Gastrocnemius medialis (tissue), 4 donors: ENCODE data around the gene SGMS1. TPM values are rescaled to one million over a fixed set of nuclear protein-coding genes. Genes with fewer than 3 reads are reported as not detected.

Experiments used
- ATAC-seq, 2 donors: fragments of 150-250 bp; one replicate each; pipeline ENCODE4 v1.9.1; 2016
- DNase-seq, 2 donors: peaks; one replicate each; pipeline ENCODE4 v3.0.0-alpha.2; 2019
- H3K27ac ChIP-seq, 4 donors: fragments of 200-600 bp; sonication (generic); 1 replicate in 1 of 4; 2 replicates in 3 of 4; pipeline ENCODE4 v1.5.1; 2016 to 2018; ENCODE audit warnings: mild to moderate bottlenecking in 2 of 4, moderate library complexity in 1 of 4
- H3K27me3 ChIP-seq, 3 donors: fragments of 200-600 bp; sonication (generic) in 2 of 3; 1 replicate in 1 of 3; 2 replicates in 2 of 3; pipeline versions ENCODE4 v1.5.1 to v1.6.0; 2016 to 2019; ENCODE audit warnings: mild to moderate bottlenecking in 1 of 3, moderate library complexity in 1 of 3
- H3K36me3 ChIP-seq, 2 donors: fragments of 200-600 bp; sonication (generic) in 1 of 2; one replicate each; pipeline ENCODE4 v1.5.1; 2017 to 2018
- H3K4me1 ChIP-seq, 2 donors: fragments of 200-600 bp; sonication (generic) in 1 of 2; one replicate each; pipeline ENCODE4 v1.5.1; 2016 to 2017; ENCODE audit warnings: mild to moderate bottlenecking in 2 of 2
- H3K4me3 ChIP-seq, 4 donors: fragments of 200-600 bp; sonication (generic) in 3 of 4; 1 replicate in 1 of 4; 2 replicates in 3 of 4; pipeline ENCODE4 v1.5.1; 2016 to 2019; ENCODE audit warnings: mild to moderate bottlenecking in 2 of 4
- H3K9me3 ChIP-seq, 3 donors: fragments of 200-600 bp; sonication (generic) in 2 of 3; 1 replicate in 1 of 3; 2 replicates in 2 of 3; pipeline ENCODE4 v1.5.1; 2016 to 2019
- CTCF ChIP-seq, 5 experiments: fragments of 450-650 bp in 3 of 5; fragments of 200-600 bp in 2 of 5; sonication (generic) in 2 of 5; IDR thresholded peaks in 4 of 5; conservative IDR thresholded peaks in 1 of 5; 1 replicate in 4 of 5; 2 replicates in 1 of 5; pipeline ENCODE4 v1.5.1; 2016 to 2019; ENCODE audit warnings: antibody characterized with exemption in 5 of 5, mild to moderate bottlenecking in 3 of 5, moderate library complexity in 3 of 5
- POLR2A ChIP-seq, 2 donors: fragments of 450-650 bp; IDR thresholded peaks; one replicate each; pipeline ENCODE4 v1.6.1; 2017; ENCODE audit warnings: antibody characterized with exemption in 2 of 2, mild to moderate bottlenecking in 2 of 2, moderate library complexity in 2 of 2
- in situ Hi-C, 4 donors: fragments of 200-750 bp; cut with MboI; loops; one replicate each; pipeline versions ENCODE4 v1.15.0 to v1.8.0; 2017; ENCODE audit warnings: low sequenced_read_pairs in 4 of 4
- intact Hi-C: fragments of 100-400 bp; cut with DNase I; formaldehyde crosslinking; loops from one replicate; pipeline ENCODE4 v1.15.1; 2023; ENCODE audit warnings: low total_unique reads
- total RNA-seq, 4 donors: library from RNA; depleted of rRNA; stranded (reverse); fragments of >200 nt; gene quantifications; one replicate each; pipeline versions ENCODE4 v1.1.0 to v1.2.3, GENCODE V29; 2016

Gene SGMS1
- total RNA-seq, 4 donors from 2014 or later, result 17.6 to 30.7 (median 25.0) TPM

- no peak for DNase-seq
- Histone ChIP-seq H3K4me3 (no peak overlapping the region), H3K9me3 (no peaks in the 10 kb centered on the region), H3K27me3 (no peaks in the 10 kb centered on the region), H3K27ac (no peak overlapping the region), H3K4me1 (no peaks in the 10 kb centered on the region), H3K36me3 (no peaks in the 10 kb centered on the region)
- no peak for ATAC-seq
- intact Hi-C loops, result no loop called here
- TF ChIP-seq CTCF (IDR thresholded peaks at IDR 0.05 in 4 of 5, conservative IDR thresholded peaks at IDR 0.05 in 1 of 5) (no peak), POLR2A (IDR thresholded peaks at IDR 0.05) (no peak)
- in situ Hi-C loops, result loop anchor here in 1 of 4 donors (10.0 kb wide), 1 partner anchor 355 kb away; no protein-coding TSS in a partner anchor
Observed at GRCh38 chr10:50280049-50280841, 343.5 kb downstream of the SGMS1 start.

DNA sequence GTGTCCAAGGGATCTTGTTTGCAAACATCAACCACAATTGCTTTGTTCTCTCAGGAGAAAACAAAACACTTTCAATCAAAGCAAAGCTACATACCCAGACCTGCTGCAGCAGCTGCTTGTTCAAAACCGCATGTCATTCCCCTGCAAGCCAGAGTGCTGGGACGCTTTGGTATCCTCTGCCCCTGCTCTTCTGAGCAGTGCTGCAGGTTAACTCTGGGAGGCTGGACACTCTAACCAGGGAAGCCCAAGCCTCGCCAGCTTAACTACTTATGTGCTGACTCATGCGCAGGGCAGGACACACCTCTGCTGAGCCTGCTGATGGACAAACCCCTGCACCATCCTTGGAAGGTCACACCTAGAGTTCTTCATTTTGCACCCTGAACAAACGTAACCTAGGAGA, 344.3 kb downstream of the SGMS1 start:
- intact Hi-C loops, result no loop called here
- no peaks in the 10 kb centered on the region for H3K27me3 ChIP-seq

DNA sequence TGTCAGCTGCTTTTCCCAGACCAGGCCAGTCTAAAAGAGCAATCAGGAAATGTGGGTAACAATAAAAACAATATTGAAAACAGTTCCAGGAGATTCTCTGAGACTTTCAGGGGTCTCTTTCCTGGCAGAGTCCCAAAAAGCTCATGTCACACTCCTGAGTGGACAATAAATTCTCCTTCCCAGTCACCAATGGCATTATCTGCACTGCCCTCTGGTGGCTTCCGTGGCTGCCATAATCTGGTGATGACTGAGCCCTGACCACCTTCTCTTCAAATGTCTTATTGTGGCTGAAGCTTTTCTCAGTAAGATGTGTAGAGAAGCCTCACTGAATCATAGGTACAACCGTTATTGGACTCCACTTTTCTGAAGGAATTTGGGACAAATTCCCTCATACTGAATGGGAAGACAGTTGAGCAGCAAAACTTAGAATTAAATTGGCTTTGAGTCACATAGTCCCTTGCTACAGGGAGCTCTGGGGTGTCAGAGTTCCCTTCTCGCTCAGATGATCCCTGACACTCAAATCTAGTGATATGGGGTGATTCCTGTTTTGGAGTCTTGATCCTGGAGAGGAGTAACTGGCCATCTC, 348.0 kb downstream of the SGMS1 start:
- no peak overlapping the region for H3K27ac ChIP-seq
- H3K4me1 ChIP-seq, result no peaks in the 10 kb centered on the region
- in situ Hi-C loops (no loop called here), intact Hi-C loops (no loop called here)
- no peaks in the 10 kb centered on the region for H3K27me3 ChIP-seq
- TF ChIP-seq CTCF (IDR thresholded peaks at IDR 0.05 in 4 of 5, conservative IDR thresholded peaks at IDR 0.05 in 1 of 5) (peak in 3 of 5 experiments; percentile 23 to 49 (median 38)), POLR2A (IDR thresholded peaks at IDR 0.05) (no peak)
- no peak overlapping the region for H3K4me3 ChIP-seq
- no peaks in the 10 kb centered on the region for H3K9me3 ChIP-seq
- ATAC-seq, result no peak
- peak in 1 of 2 donors; percentile 10 for DNase-seq
- no peaks in the 10 kb centered on the region for H3K36me3 ChIP-seq

More for the DNA sequence above, 344.3 kb downstream of the SGMS1 start:
- in situ Hi-C loops, result no loop called here
- Histone ChIP-seq H3K27ac (no peak overlapping the region), H3K36me3 (no peaks in the 10 kb centered on the region), H3K4me3 (no peak overlapping the region), H3K4me1 (no peaks in the 10 kb centered on the region), H3K9me3 (no peaks in the 10 kb centered on the region)
- no peak for TF ChIP-seq POLR2A (IDR thresholded peaks at IDR 0.05)
- no peak for TF ChIP-seq CTCF (IDR thresholded peaks at IDR 0.05 in 4 of 5, conservative IDR thresholded peaks at IDR 0.05 in 1 of 5)
- no peak for DNase-seq
- no peak for ATAC-seq

DNA sequence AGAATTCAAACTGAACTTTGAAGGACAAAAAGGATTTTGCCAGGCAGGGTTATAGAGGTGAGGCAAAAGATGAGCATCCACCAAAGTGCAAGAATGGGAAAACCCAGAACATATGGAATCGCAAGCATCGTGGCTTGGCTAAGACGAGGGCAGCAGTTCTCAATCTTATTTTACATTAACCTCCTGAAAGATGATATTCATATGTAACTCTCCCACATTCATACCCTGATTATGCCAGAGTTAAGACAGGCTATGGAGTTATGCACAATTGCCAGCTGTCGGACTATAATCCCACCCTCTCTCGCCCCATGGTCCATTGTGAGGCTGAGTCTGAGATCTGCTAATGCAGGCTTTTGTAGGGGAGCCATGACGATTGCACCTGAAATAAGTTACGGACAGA, 351.2 kb downstream of the SGMS1 start:
- no peak for TF ChIP-seq POLR2A (IDR thresholded peaks at IDR 0.05)
- no peak for TF ChIP-seq CTCF (IDR thresholded peaks at IDR 0.05 in 4 of 5, conservative IDR thresholded peaks at IDR 0.05 in 1 of 5)
- Histone ChIP-seq H3K4me3 (no peak overlapping the region), H3K27me3 (no peaks in the 10 kb centered on the region), H3K36me3 (no peaks in the 10 kb centered on the region), H3K9me3 (no peaks in the 10 kb centered on the region), H3K27ac (no peak overlapping the region), H3K4me1 (no peaks in the 10 kb centered on the region)
- DNase-seq (no peak), ATAC-seq (no peak)
- intact Hi-C loops (no loop called here), in situ Hi-C loops (no loop called here)
